H9 (cell line): ENCODE measurements around the gene WAC. TPM values are rescaled to one million over a fixed set of nuclear protein-coding genes. Genes with fewer than 3 reads are reported as not detected.

Experiments used
- DNase-seq: peaks from one replicate; pipeline ENCODE4 v3.0.0-alpha.2; 2017
- H2AFZ ChIP-seq: one replicate; pipeline ENCODE4 v1.6.1; 2013; ENCODE audit warnings: mild to moderate bottlenecking, low read length, control low read depth, moderate library complexity
- H2AK5ac ChIP-seq: 2 replicates; pipeline ENCODE4 v1.6.1; 2013; ENCODE audit warnings: low read length, control low read depth, mixed read lengths; ENCODE audit not compliant: insufficient read length
- H2BK120ac ChIP-seq: one replicate; pipeline ENCODE4 v1.6.1; 2013; ENCODE audit warnings: low read depth, mild to moderate bottlenecking, low read length, control low read depth, inconsistent platforms; ENCODE audit not compliant: poor library complexity, severe bottlenecking
- H2BK12ac ChIP-seq: 2 replicates; pipeline ENCODE4 v1.6.1; 2013; ENCODE audit warnings: low read length, control low read depth, mixed read lengths, low read depth; ENCODE audit not compliant: insufficient read length
- H2BK15ac ChIP-seq: 2 replicates; pipeline ENCODE4 v1.6.1; 2013; ENCODE audit warnings: low read depth, low read length, control low read depth
- H2BK20ac ChIP-seq: one replicate; pipeline ENCODE4 v1.6.1; 2013; ENCODE audit warnings: low read depth, mild to moderate bottlenecking, low read length, control low read depth, inconsistent platforms; ENCODE audit not compliant: poor library complexity, severe bottlenecking
- H2BK5ac ChIP-seq: 2 replicates; pipeline ENCODE4 v1.6.1; 2013; ENCODE audit warnings: low read length, control low read depth, mixed read lengths; ENCODE audit not compliant: insufficient read length
- H3K14ac ChIP-seq: 2 replicates; pipeline ENCODE4 v1.6.1; 2013; ENCODE audit warnings: low read length, control low read depth; ENCODE audit not compliant: insufficient read depth
- H3K18ac ChIP-seq: 2 replicates; pipeline ENCODE4 v1.6.1; 2013; ENCODE audit warnings: low read depth, mild to moderate bottlenecking, mixed read lengths, low read length, control low read depth; ENCODE audit not compliant: insufficient read length
- H3K23ac ChIP-seq: 2 replicates; pipeline ENCODE4 v1.6.1; 2013; ENCODE audit warnings: low read length, control low read depth, mixed read lengths, low read depth; ENCODE audit not compliant: insufficient read length
- H3K23me2 ChIP-seq: 2 replicates; pipeline ENCODE4 v1.6.1; 2013; ENCODE audit warnings: low read depth, mild to moderate bottlenecking, mixed read lengths, low read length, control low read depth; ENCODE audit not compliant: insufficient read length, poor library complexity, severe bottlenecking
- H3K27ac ChIP-seq: 2 replicates; pipeline ENCODE4 v1.5.1; 2013; ENCODE audit warnings: low read length, control low read depth, mixed read lengths, low read depth; ENCODE audit not compliant: insufficient read length
- H3K27me3 ChIP-seq: 2 replicates; pipeline ENCODE4 v1.6.1; 2013; ENCODE audit warnings: low read length, control low read depth, inconsistent platforms; ENCODE audit not compliant: insufficient read depth
- H3K4ac ChIP-seq: 2 replicates; pipeline ENCODE4 v1.6.1; 2013; ENCODE audit warnings: low read depth, mild to moderate bottlenecking, control low read depth, inconsistent platforms, low read length, moderate library complexity
- H3K4me1 ChIP-seq: 2 replicates; pipeline ENCODE4 v1.6.1; 2013; ENCODE audit warnings: low read length, control low read depth, inconsistent platforms; ENCODE audit not compliant: insufficient read depth
- H3K4me2 ChIP-seq: 2 replicates; pipeline ENCODE4 v1.6.1; 2013; ENCODE audit warnings: low read length, control low read depth, mixed read lengths; ENCODE audit not compliant: insufficient read length, insufficient read depth
- H3K56ac ChIP-seq: 2 replicates; pipeline ENCODE4 v1.6.1; 2013; ENCODE audit warnings: low read depth, mild to moderate bottlenecking, mixed read lengths, low read length, control low read depth; ENCODE audit not compliant: insufficient read length
- H3K79me1 ChIP-seq: 2 replicates; pipeline ENCODE4 v1.6.1; 2013; ENCODE audit warnings: low read depth, mild to moderate bottlenecking, moderate library complexity, low read length, control low read depth, inconsistent platforms; ENCODE audit not compliant: insufficient read depth, poor library complexity, severe bottlenecking
- H3K79me2 ChIP-seq: 2 replicates; pipeline ENCODE4 v1.6.1; 2013; ENCODE audit warnings: low read length, control low read depth, inconsistent platforms; ENCODE audit not compliant: insufficient read depth
- H3K9ac ChIP-seq: 2 replicates; pipeline ENCODE4 v1.6.1; 2013; ENCODE audit warnings: low read length, control low read depth, mixed read lengths; ENCODE audit not compliant: insufficient read length; ENCODE audit errors: extremely low read depth
- H3K9me3 ChIP-seq: one replicate; pipeline ENCODE4 v1.6.1; 2013; ENCODE audit warnings: low read depth, low read length, inconsistent platforms; ENCODE audit not compliant: control insufficient read depth
- H3T11ph ChIP-seq: one replicate; pipeline ENCODE4 v1.6.1; 2013; ENCODE audit warnings: mild to moderate bottlenecking, low read length, control low read depth, inconsistent platforms
- H4K20me1 ChIP-seq: one replicate; pipeline ENCODE4 v1.6.1; 2013; ENCODE audit not compliant: control insufficient read depth, insufficient read length, insufficient read depth
- H4K5ac ChIP-seq: 2 replicates; pipeline ENCODE4 v1.6.1; 2013; ENCODE audit warnings: low read depth, mild to moderate bottlenecking, mixed read lengths, low read length, control low read depth; ENCODE audit not compliant: insufficient read length
- H4K8ac ChIP-seq: replicated peaks from 2 replicates; pipeline ENCODE4 v1.6.1; 2013; ENCODE audit warnings: low read length, control low read depth, mixed read lengths, low read depth; ENCODE audit not compliant: insufficient read length
- H4K91ac ChIP-seq: 2 replicates; pipeline ENCODE4 v1.6.1; 2013; ENCODE audit warnings: low read depth, mild to moderate bottlenecking, moderate library complexity, mixed read lengths, low read length, control low read depth; ENCODE audit not compliant: insufficient read length
- H3K27ac Mint-ChIP-seq, 3 experiments: 2 replicates in 2 of 3; 3 replicates in 1 of 3; pipeline ENCODE4 v1.8.0; 2020 to 2021; ENCODE audit warnings: mixed read lengths in 3 of 3, mild to moderate bottlenecking in 1 of 3, moderate library complexity in 1 of 3
- H3K27me3 Mint-ChIP-seq: 2 replicates; pipeline ENCODE4 v1.8.0; 2021; ENCODE audit warnings: low read depth, mild to moderate bottlenecking, moderate library complexity, mixed read lengths
- H3K36me3 Mint-ChIP-seq, 3 experiments: 2 replicates in 2 of 3; 3 replicates in 1 of 3; pipeline ENCODE4 v1.8.0; 2020 to 2021; ENCODE audit warnings: low read depth in 3 of 3, mixed read lengths in 3 of 3; ENCODE audit not compliant: insufficient read depth in 1 of 3
- H3K4me1 Mint-ChIP-seq, 2 experiments: 2 replicates each; pipeline ENCODE4 v1.8.0; 2020; ENCODE audit warnings: mixed read lengths in 2 of 2
- H3K4me3 Mint-ChIP-seq, 2 experiments: 2 replicates in 1 of 2; 3 replicates in 1 of 2; pipeline ENCODE4 v1.8.0; 2020 to 2021; ENCODE audit warnings: mild to moderate bottlenecking in 2 of 2, mixed read lengths in 2 of 2, moderate library complexity in 1 of 2
- H3K9me3 Mint-ChIP-seq, 2 experiments: 2 replicates in 1 of 2; 3 replicates in 1 of 2; pipeline ENCODE4 v1.8.0; 2020; ENCODE audit warnings: mild to moderate bottlenecking in 2 of 2, mixed read lengths in 2 of 2, moderate library complexity in 1 of 2
- WGBS: extraction: QIAGEN DNeasy Blood & Tissue Kit; methylation state at CpG from one replicate; pipeline ENCODE4 v1.1.7; 2013; ENCODE audit warnings: missing lambda C conversion rate, low lambda C conversion rate, mixed read lengths; ENCODE audit not compliant: insufficient read length; ENCODE audit errors: extremely low coverage; 5-methylcytosine and 5-hydroxymethylcytosine counted together
- total RNA-seq: library from RNA; stranded (reverse); gene quantifications from 2 replicates; pipeline ENCODE4 v1.2.1, GENCODE V29; 2021
- TF ChIP-seq, protein P1 (sequence below): fragments of 200-600 bp; sonication (generic); conservative IDR thresholded peaks from 3 replicates; pipeline ENCODE4 v1.8.0; 2021; ENCODE audit warnings: antibody characterized with exemption, mild to moderate bottlenecking

The WAC gene
- total RNA-seq, 1 experiment from 2014 or later = 130 TPM

DNA sequence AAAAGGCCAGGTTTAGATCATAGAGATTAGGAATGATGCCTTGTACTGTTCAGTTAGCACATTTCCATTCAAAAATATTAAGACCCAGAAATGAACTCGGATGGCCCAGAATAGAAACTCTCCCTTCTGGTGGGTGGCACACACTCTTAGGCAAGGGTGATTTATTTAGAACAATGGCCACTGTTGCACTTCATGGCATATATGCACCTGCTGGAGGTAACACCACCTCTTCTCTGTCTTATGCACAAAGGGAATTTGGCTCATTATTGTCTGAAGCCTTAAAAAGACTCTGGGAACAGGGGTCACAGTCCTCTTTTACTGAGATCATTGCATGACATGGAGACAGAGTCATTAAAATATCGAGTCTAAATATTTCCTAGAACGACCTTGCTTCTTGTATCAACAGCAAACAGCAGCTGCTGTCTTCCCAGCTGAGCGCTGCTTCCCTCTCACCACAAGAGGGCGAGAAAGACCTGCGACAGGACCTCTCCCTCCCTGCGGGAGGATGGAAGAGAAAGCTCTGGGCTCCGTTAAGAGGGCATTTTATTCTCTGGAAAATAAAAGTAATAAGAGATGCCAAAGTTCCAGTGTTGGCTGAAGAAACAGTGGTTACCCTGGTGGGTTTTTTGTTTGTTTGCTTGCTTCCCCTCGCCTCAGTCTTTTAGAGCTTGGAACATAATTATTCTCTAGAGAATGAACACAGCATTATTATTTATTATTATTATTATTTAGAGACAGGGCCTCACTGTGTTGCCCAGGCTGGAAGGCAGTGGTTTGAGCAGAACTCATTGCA, 130.9 kb downstream of the WAC start:
- Mint-ChIP-seq H3K36me3 (no peaks in the 10 kb centered on the region), H3K27ac (no peak overlapping the region), H3K4me1 (peaks cover 8 to 12% of the 10 kb centered on the region in 2 experiments), H3K27me3 (peaks cover 25% of the 10 kb centered on the region), H3K9me3 (peaks cover 0 to 3% of the 10 kb centered on the region in 2 experiments; a peak in 1 of 5 replicates), H3K4me3 (no peak overlapping the region)
- no CpG with 5 or more reads among the region's 9 CpGs for WGBS
- H3K14ac ChIP-seq = no peak overlapping the region
- no peak overlapping the region for H2BK120ac ChIP-seq
- no peak overlapping the region for H3K56ac ChIP-seq
- H3T11ph ChIP-seq = no peak overlapping the region
- H4K20me1 ChIP-seq = no peaks in the 10 kb centered on the region
- H4K5ac ChIP-seq = no peak overlapping the region
- H3K4me1 ChIP-seq = no peaks in the 10 kb centered on the region
- H2AK5ac ChIP-seq = no peak overlapping the region
- no peaks in the 10 kb centered on the region for H3K79me2 ChIP-seq
- TF ChIP-seq, protein P1, sequence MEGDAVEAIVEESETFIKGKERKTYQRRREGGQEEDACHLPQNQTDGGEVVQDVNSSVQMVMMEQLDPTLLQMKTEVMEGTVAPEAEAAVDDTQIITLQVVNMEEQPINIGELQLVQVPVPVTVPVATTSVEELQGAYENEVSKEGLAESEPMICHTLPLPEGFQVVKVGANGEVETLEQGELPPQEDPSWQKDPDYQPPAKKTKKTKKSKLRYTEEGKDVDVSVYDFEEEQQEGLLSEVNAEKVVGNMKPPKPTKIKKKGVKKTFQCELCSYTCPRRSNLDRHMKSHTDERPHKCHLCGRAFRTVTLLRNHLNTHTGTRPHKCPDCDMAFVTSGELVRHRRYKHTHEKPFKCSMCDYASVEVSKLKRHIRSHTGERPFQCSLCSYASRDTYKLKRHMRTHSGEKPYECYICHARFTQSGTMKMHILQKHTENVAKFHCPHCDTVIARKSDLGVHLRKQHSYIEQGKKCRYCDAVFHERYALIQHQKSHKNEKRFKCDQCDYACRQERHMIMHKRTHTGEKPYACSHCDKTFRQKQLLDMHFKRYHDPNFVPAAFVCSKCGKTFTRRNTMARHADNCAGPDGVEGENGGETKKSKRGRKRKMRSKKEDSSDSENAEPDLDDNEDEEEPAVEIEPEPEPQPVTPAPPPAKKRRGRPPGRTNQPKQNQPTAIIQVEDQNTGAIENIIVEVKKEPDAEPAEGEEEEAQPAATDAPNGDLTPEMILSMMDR = peak; percentile 98
- no peaks in the 10 kb centered on the region; the same call in 1 of the 2 replicates for H3K27me3 ChIP-seq
- no peak overlapping the region for H3K9ac ChIP-seq
- H2BK20ac ChIP-seq = no peak overlapping the region
- H4K8ac ChIP-seq = no peak overlapping the region
- H2AFZ ChIP-seq = no peak overlapping the region
- DNase-seq = peak; percentile 77
- H3K4me2 ChIP-seq = no peak overlapping the region
- no peaks in the 10 kb centered on the region for H3K79me1 ChIP-seq
- no peak overlapping the region for H2BK5ac ChIP-seq
- H4K91ac ChIP-seq = no peak overlapping the region
- H3K23ac ChIP-seq = no peak overlapping the region
- H3K4ac ChIP-seq = no peak overlapping the region
- no peak overlapping the region for H2BK15ac ChIP-seq
- no peaks in the 10 kb centered on the region for H3K9me3 ChIP-seq
- peaks cover 5% of the 10 kb centered on the region for H3K23me2 ChIP-seq
- H2BK12ac ChIP-seq = no peak overlapping the region
- H3K27ac ChIP-seq = no peak overlapping the region
- H3K18ac ChIP-seq = no peak overlapping the region
